Measurements from ENCODE around the gene INTS11. TPM values are rescaled to one million over a fixed set of nuclear protein-coding genes. Genes with fewer than 3 reads are reported as not detected.

INTS11 gene
- total and polyA plus RNA-seq, 2 experiments from 2014 or later: 102 to 161 TPM

DNA sequence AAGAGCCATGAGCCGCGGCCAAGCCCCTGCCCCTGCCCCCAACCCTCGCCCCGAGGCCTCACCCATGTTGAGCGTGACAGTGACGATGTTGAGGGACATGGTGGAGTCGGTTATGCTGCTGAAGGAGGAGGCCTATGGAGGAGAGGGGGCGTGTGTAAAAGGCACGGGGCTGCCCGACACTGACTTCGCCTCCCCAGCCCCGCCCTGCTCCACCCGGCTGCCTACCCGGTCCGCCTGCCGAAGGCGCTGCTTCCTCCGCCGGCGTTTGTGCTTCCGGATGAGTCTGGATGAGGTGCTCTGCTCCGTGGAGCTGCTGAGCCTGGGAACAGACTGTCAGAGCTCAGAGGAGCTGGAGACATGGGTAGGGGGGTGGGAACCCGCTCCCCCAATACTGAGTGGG, 15.7 kb upstream of the INTS11 start:
- ATAC-seq: no peak
- Mint-ChIP-seq H3K9me3 (no peaks in the 10 kb centered on the region; the same call in 2 of the 3 replicates), H3K4me3 (no peak overlapping the region), H3K4me1 (no peaks in the 10 kb centered on the region; the same call in 2 of the 3 replicates), H3K27ac (no peak overlapping the region), H3K36me3 (ENCODE audit: low read depth) (peaks cover 18% of the 10 kb centered on the region), H3K27me3 (ENCODE audit: insufficient read depth, low read depth, poor library complexity) (peaks cover 6% of the 10 kb centered on the region)
- TF ChIP-seq, protein P1, sequence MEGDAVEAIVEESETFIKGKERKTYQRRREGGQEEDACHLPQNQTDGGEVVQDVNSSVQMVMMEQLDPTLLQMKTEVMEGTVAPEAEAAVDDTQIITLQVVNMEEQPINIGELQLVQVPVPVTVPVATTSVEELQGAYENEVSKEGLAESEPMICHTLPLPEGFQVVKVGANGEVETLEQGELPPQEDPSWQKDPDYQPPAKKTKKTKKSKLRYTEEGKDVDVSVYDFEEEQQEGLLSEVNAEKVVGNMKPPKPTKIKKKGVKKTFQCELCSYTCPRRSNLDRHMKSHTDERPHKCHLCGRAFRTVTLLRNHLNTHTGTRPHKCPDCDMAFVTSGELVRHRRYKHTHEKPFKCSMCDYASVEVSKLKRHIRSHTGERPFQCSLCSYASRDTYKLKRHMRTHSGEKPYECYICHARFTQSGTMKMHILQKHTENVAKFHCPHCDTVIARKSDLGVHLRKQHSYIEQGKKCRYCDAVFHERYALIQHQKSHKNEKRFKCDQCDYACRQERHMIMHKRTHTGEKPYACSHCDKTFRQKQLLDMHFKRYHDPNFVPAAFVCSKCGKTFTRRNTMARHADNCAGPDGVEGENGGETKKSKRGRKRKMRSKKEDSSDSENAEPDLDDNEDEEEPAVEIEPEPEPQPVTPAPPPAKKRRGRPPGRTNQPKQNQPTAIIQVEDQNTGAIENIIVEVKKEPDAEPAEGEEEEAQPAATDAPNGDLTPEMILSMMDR (conservative IDR thresholded peaks at IDR 0.05; ENCODE audit: low read depth in 2 of 2): no peak
- TF ChIP-seq CREB1 (CRISPR knock-in tag; IDR thresholded peaks at IDR 0.05; ENCODE audit: low read depth): no peak
- no peak for TF ChIP-seq ZNF114 (CRISPR knock-in tag; IDR thresholded peaks at IDR 0.05)
- TF ChIP-seq NANOG (IDR thresholded peaks at IDR 0.05; ENCODE audit: borderline replicate concordance): no peak
- no peak for TF ChIP-seq EZH2 (IDR thresholded peaks at IDR 0.05; ENCODE audit: low read depth, unreplicated experiment)
- no peak for TF ChIP-seq STAT1 (IDR thresholded peaks at IDR 0.05; ENCODE audit: unreplicated experiment)
- TF ChIP-seq, protein P2, sequence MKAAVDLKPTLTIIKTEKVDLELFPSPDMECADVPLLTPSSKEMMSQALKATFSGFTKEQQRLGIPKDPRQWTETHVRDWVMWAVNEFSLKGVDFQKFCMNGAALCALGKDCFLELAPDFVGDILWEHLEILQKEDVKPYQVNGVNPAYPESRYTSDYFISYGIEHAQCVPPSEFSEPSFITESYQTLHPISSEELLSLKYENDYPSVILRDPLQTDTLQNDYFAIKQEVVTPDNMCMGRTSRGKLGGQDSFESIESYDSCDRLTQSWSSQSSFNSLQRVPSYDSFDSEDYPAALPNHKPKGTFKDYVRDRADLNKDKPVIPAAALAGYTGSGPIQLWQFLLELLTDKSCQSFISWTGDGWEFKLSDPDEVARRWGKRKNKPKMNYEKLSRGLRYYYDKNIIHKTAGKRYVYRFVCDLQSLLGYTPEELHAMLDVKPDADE (IDR thresholded peaks at IDR 0.05): no peak
- no peak for TF ChIP-seq EZH2phosphoT487 (IDR thresholded peaks at IDR 0.05; ENCODE audit: unreplicated experiment)
- TF ChIP-seq ZNF331 (CRISPR knock-in tag; IDR thresholded peaks at IDR 0.05; ENCODE audit: low read depth): no peak
- TF ChIP-seq, protein P3, sequence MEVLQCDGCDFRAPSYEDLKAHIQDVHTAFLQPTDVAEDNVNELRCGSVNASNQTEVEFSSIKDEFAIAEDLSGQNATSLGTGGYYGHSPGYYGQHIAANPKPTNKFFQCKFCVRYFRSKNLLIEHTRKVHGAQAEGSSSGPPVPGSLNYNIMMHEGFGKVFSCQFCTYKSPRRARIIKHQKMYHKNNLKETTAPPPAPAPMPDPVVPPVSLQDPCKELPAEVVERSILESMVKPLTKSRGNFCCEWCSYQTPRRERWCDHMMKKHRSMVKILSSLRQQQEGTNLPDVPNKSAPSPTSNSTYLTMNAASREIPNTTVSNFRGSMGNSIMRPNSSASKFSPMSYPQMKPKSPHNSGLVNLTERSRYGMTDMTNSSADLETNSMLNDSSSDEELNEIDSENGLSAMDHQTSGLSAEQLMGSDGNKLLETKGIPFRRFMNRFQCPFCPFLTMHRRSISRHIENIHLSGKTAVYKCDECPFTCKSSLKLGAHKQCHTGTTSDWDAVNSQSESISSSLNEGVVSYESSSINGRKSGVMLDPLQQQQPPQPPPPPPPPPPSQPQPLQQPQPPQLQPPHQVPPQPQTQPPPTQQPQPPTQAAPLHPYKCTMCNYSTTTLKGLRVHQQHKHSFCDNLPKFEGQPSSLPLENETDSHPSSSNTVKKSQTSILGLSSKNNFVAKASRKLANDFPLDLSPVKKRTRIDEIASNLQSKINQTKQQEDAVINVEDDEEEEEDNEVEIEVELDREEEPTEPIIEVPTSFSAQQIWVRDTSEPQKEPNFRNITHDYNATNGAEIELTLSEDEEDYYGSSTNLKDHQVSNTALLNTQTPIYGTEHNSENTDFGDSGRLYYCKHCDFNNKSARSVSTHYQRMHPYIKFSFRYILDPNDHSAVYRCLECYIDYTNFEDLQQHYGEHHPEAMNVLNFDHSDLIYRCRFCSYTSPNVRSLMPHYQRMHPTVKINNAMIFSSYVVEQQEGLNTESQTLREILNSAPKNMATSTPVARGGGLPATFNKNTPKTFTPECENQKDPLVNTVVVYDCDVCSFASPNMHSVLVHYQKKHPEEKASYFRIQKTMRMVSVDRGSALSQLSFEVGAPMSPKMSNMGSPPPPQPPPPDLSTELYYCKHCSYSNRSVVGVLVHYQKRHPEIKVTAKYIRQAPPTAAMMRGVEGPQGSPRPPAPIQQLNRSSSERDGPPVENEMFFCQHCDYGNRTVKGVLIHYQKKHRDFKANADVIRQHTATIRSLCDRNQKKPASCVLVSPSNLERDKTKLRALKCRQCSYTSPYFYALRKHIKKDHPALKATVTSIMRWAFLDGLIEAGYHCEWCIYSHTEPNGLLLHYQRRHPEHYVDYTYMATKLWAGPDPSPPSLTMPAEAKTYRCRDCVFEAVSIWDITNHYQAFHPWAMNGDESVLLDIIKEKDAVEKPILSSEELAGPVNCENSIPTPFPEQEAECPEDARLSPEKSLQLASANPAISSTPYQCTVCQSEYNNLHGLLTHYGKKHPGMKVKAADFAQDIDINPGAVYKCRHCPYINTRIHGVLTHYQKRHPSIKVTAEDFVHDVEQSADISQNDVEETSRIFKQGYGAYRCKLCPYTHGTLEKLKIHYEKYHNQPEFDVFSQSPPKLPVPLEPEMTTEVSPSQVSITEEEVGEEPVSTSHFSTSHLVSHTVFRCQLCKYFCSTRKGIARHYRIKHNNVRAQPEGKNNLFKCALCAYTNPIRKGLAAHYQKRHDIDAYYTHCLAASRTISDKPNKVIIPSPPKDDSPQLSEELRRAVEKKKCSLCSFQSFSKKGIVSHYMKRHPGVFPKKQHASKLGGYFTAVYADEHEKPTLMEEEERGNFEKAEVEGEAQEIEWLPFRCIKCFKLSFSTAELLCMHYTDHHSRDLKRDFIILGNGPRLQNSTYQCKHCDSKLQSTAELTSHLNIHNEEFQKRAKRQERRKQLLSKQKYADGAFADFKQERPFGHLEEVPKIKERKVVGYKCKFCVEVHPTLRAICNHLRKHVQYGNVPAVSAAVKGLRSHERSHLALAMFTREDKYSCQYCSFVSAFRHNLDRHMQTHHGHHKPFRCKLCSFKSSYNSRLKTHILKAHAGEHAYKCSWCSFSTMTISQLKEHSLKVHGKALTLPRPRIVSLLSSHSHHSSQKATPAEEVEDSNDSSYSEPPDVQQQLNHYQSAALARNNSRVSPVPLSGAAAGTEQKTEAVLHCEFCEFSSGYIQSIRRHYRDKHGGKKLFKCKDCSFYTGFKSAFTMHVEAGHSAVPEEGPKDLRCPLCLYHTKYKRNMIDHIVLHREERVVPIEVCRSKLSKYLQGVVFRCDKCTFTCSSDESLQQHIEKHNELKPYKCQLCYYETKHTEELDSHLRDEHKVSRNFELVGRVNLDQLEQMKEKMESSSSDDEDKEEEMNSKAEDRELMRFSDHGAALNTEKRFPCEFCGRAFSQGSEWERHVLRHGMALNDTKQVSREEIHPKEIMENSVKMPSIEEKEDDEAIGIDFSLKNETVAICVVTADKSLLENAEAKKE (CRISPR knock-in tag; IDR thresholded peaks at IDR 0.05): no peak
- no peak for TF ChIP-seq POLR2AphosphoS5 (IDR thresholded peaks at IDR 0.05; ENCODE audit: low read depth)
- TF ChIP-seq, protein P4, sequence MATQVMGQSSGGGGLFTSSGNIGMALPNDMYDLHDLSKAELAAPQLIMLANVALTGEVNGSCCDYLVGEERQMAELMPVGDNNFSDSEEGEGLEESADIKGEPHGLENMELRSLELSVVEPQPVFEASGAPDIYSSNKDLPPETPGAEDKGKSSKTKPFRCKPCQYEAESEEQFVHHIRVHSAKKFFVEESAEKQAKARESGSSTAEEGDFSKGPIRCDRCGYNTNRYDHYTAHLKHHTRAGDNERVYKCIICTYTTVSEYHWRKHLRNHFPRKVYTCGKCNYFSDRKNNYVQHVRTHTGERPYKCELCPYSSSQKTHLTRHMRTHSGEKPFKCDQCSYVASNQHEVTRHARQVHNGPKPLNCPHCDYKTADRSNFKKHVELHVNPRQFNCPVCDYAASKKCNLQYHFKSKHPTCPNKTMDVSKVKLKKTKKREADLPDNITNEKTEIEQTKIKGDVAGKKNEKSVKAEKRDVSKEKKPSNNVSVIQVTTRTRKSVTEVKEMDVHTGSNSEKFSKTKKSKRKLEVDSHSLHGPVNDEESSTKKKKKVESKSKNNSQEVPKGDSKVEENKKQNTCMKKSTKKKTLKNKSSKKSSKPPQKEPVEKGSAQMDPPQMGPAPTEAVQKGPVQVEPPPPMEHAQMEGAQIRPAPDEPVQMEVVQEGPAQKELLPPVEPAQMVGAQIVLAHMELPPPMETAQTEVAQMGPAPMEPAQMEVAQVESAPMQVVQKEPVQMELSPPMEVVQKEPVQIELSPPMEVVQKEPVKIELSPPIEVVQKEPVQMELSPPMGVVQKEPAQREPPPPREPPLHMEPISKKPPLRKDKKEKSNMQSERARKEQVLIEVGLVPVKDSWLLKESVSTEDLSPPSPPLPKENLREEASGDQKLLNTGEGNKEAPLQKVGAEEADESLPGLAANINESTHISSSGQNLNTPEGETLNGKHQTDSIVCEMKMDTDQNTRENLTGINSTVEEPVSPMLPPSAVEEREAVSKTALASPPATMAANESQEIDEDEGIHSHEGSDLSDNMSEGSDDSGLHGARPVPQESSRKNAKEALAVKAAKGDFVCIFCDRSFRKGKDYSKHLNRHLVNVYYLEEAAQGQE (IDR thresholded peaks at IDR 0.05; ENCODE audit: unreplicated experiment): no peak
- no peak for TF ChIP-seq JUNB (IDR thresholded peaks at IDR 0.05; ENCODE audit: unreplicated experiment)
- H3K36me3 ChIP-seq (ENCODE audit: insufficient read depth): no peaks in the 10 kb centered on the region
- no peak overlapping the region for H3K4me2 ChIP-seq
- H3K27ac ChIP-seq (ENCODE audit: low read depth): no peak overlapping the region
- no peaks in the 10 kb centered on the region for H3K27me3 ChIP-seq (ENCODE audit: insufficient read depth)
- H2AFZ ChIP-seq: no peak overlapping the region
- no peaks in the 10 kb centered on the region for H3K79me2 ChIP-seq (replicated peaks; ENCODE audit: insufficient read depth)
- peaks cover 13% of the 10 kb centered on the region for H3F3A ChIP-seq (replicated peaks; ENCODE audit: low read depth)
- H4K20me1 ChIP-seq (replicated peaks; ENCODE audit: insufficient read depth): 0 out of 2 replicates have a peak, but pooled peaks cover 3% of the 10 kb centered on the region
- DNase-seq (ENCODE audit: low spot score): no peak
- H3K9me2 ChIP-seq (ENCODE audit: insufficient read depth): no peaks in the 10 kb centered on the region
- H3K4me3 ChIP-seq: no peak overlapping the region
- no peaks in the 10 kb centered on the region for H3K4me1 ChIP-seq (ENCODE audit: insufficient read depth)

Data from GM23338 (cell line).